ENCODE measurements around the gene MFNG. TPM values are rescaled to one million over a fixed set of nuclear protein-coding genes. Genes with fewer than 3 reads are reported as not detected.

The MFNG gene
- total RNA-seq, 1 experiment from 2014 or later: 3.3 TPM

GRCh38 chr22:37439347-37439746 lies 46.8 kb downstream of the MFNG start:
- Mint-ChIP-seq H3K4me1 (peaks cover 0 to under 1% of the 10 kb centered on the region in 2 experiments; a peak in 2 of 4 replicates), H3K36me3 (ENCODE audit: insufficient read depth in 1 of 3, low read depth in 3 of 3) (peaks cover 0 to 4% (median 3%) of the 10 kb centered on the region in 3 experiments; a peak in 1 of 7 replicates), H3K9me3 (peaks cover 5% of the 10 kb centered on the region in 2 experiments; a peak in 3 of 5 replicates), H3K4me3 (no peak overlapping the region), H3K27ac (no peak overlapping the region), H3K27me3 (ENCODE audit: low read depth) (peaks cover 38% of the 10 kb centered on the region)
- H3K23ac ChIP-seq (ENCODE audit: insufficient read length, low read depth, low read length): no peak overlapping the region
- no peak overlapping the region for H2BK12ac ChIP-seq (ENCODE audit: insufficient read length, low read depth, low read length)
- H3K27ac ChIP-seq (ENCODE audit: insufficient read length, low read depth, low read length): no peak overlapping the region
- H3K4me2 ChIP-seq (ENCODE audit: insufficient read depth, insufficient read length, low read length): no peak overlapping the region
- H2BK15ac ChIP-seq (ENCODE audit: low read depth, low read length): no peak overlapping the region
- H2BK120ac ChIP-seq (ENCODE audit: low read depth, low read length, poor library complexity, severe bottlenecking): no peak overlapping the region
- no peak overlapping the region for H4K5ac ChIP-seq (ENCODE audit: insufficient read length, low read depth, low read length)
- H3K4ac ChIP-seq (ENCODE audit: low read depth, low read length): no peak overlapping the region
- no peak overlapping the region for H3K14ac ChIP-seq (ENCODE audit: insufficient read depth, low read length)
- no peak overlapping the region for H3T11ph ChIP-seq (ENCODE audit: low read length)
- H3K23me2 ChIP-seq (ENCODE audit: insufficient read length, low read depth, low read length, poor library complexity, severe bottlenecking): no peaks in the 10 kb centered on the region
- H4K20me1 ChIP-seq (ENCODE audit: control insufficient read depth, insufficient read depth, insufficient read length): no peaks in the 10 kb centered on the region
- WGBS (ENCODE audit: extremely low coverage, insufficient read length, low lambda C conversion rate): no CpG with 5 or more reads among the region's 5 CpGs
- no peak overlapping the region for H4K8ac ChIP-seq (replicated peaks; ENCODE audit: insufficient read length, low read depth, low read length)
- no peak for TF ChIP-seq CTCF (conservative IDR thresholded peaks at IDR 0.05)
- no peak overlapping the region for H3K56ac ChIP-seq (ENCODE audit: insufficient read length, low read depth, low read length)
- no peak overlapping the region for H3K9ac ChIP-seq (ENCODE audit: extremely low read depth, insufficient read length, low read length)
- H2BK5ac ChIP-seq (ENCODE audit: insufficient read length, low read length): no peak overlapping the region
- H3K79me2 ChIP-seq (ENCODE audit: insufficient read depth, low read length): no peaks in the 10 kb centered on the region
- H4K91ac ChIP-seq (ENCODE audit: insufficient read length, low read depth, low read length): no peak overlapping the region
- no peak overlapping the region for H2AFZ ChIP-seq (ENCODE audit: low read length)
- no peak overlapping the region for H2BK20ac ChIP-seq (ENCODE audit: low read depth, low read length, poor library complexity, severe bottlenecking)
- H3K18ac ChIP-seq (ENCODE audit: insufficient read length, low read depth, low read length): no peak overlapping the region
- H3K4me1 ChIP-seq (ENCODE audit: insufficient read depth, low read length): no peaks in the 10 kb centered on the region
- H2AK5ac ChIP-seq (ENCODE audit: insufficient read length, low read length): no peak overlapping the region
- no peaks in the 10 kb centered on the region for H3K9me3 ChIP-seq (ENCODE audit: control insufficient read depth, low read depth, low read length)
- DNase-seq: no peak
- H3K79me1 ChIP-seq (ENCODE audit: insufficient read depth, low read depth, low read length, poor library complexity, severe bottlenecking): no peaks in the 10 kb centered on the region
- no peaks in the 10 kb centered on the region for H3K27me3 ChIP-seq (ENCODE audit: insufficient read depth, low read length)

Measured in H9 (cell line).